LNCaP clone FGC (cell line): ENCODE data around the gene NR5A1.

Experiments
- DNase-seq: peaks from one replicate; pipeline ENCODE4 v3.0.0-alpha.2; 2011; ENCODE audit warnings: low read depth
- H3K4me3 ChIP-seq: 2 replicates; pipeline ENCODE4 v1.5.1; 2011; ENCODE audit warnings: mild to moderate bottlenecking, low read depth, low read length, control low read depth
- CTCF ChIP-seq: IDR thresholded peaks from 2 replicates; pipeline ENCODE4 v1.5.1; 2012; ENCODE audit warnings: mild to moderate bottlenecking; ENCODE audit not compliant: control insufficient read depth, insufficient read depth; ENCODE audit errors: extremely low read depth

The NR5A1 gene

GRCh38 chr9:124440786-124441185 lies 66.4 kb downstream of the NR5A1 start:
- H3K4me3 ChIP-seq, result no peak overlapping the region
- no peak for DNase-seq
- TF ChIP-seq CTCF, result no peak

GRCh38 chr9:124439686-124440243 lies 67.4 kb downstream of the NR5A1 start:
- no peak for TF ChIP-seq CTCF
- no peak for DNase-seq
- no peak overlapping the region for H3K4me3 ChIP-seq

GRCh38 chr9:124439086-124439485 lies 68.1 kb downstream of the NR5A1 start:
- DNase-seq, result no peak
- H3K4me3 ChIP-seq, result no peak overlapping the region
- TF ChIP-seq CTCF, result no peak

- no peak overlapping the region for H3K4me3 ChIP-seq
- DNase-seq, result no peak
- no peak for TF ChIP-seq CTCF
Observed at GRCh38 chr9:124438091-124438490, 69.1 kb downstream of the NR5A1 start.

- no peak for TF ChIP-seq CTCF
- no peak for DNase-seq
- H3K4me3 ChIP-seq, result no peak overlapping the region
Observed at GRCh38 chr9:124437086-124437485, 70.1 kb downstream of the NR5A1 start.

- TF ChIP-seq CTCF, result no peak
- no peak overlapping the region for H3K4me3 ChIP-seq
- no peak for DNase-seq
Observed at GRCh38 chr9:124436320-124436719, 70.9 kb downstream of the NR5A1 start.
